GM21390 (cell line): ENCODE measurements around the gene PAX5.

ENCODE experiments used
- ATAC-seq: cut with Tn5 transposase; IDR thresholded peaks from one replicate; pipeline ENCODE4 v1.9.1; 2021; ENCODE audit not compliant: unreplicated experiment

The PAX5 gene

DNA sequence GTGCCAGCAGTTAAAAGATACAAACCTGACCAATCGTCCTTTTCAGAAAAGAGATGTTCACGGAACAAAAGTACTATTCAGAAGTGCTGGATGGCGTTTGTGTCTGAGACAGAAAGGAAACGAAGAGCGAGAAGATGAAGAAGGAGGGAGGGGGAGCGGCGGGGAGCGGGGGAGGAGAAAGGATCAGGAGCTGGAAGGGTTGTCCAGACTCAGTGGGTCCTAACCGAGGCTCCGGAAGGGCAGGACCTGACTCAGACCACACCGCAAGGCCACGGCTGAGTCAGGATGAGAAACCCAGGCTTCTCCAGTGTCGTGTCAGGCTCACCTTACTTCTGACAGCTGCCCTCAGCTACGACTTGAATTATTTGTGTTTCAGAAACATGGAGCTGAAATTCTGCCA is 46.2 kb downstream of the PAX5 start:
- ATAC-seq, result no peak

DNA sequence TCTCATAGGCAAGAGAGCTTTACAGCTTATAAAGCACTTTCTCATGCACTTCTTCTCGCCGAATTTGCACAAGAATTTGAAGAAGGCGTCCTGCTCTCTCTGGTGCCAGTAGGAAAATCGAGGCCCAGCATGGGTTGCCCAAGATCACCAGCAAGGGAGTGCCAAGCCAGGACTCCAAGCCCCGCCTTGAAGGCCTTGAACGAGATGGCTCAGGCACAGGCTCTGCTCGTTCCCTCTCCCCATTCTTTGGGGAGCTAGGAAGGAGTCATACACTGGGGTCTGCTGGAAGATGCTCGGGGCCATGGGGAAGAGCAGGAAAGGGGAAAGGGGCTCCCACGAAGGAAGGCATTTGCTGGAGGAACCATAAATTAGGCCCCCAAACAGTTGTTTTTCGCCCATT is 46.7 kb downstream of the PAX5 start:
- ATAC-seq, result no peak

DNA sequence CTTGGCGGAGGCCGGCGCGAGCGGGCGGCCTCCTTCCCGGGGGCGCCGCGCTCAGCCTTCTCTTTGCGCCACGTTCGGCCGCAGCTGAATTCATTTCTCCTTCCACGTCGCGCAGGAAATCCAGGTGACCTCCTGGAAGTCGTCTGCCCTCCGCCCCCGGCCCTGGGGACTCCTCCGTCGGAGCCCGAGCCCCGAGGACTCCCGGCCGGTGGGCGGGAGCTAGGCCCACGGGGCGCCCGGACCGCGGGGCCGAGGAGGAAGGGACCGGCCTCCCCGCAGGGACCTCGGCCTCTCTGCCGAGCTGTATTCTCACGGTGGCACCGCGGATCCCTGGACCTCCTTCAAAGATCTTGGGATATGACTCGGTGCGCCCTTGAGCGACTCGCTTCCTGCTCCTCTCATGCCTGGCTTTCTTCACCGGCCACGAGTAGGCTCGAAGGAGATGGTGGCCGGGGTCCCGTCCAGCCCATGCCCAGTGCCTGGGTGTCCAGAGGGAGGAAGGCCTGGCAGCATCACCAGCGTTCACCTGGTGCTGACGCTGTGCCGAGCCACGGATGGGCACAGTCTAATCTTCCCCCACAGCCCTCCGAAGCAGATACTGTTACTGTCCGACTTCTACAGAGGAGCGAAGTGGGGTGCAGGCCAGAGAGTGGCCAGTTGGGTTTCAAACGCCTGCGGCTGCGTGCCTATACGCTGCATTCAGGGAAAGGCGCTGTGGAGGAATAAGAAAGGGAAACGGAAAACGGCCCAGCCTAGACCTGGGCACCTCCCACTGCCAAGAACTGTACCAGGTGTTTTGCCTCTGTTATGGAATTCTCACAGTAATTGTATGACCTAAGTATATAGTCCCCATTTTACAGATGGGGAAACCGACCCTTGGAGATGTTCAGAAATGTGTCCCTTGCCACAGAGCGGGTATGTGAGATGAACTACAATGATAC is 47.3 kb downstream of the PAX5 start:
- ATAC-seq, result no peak

DNA sequence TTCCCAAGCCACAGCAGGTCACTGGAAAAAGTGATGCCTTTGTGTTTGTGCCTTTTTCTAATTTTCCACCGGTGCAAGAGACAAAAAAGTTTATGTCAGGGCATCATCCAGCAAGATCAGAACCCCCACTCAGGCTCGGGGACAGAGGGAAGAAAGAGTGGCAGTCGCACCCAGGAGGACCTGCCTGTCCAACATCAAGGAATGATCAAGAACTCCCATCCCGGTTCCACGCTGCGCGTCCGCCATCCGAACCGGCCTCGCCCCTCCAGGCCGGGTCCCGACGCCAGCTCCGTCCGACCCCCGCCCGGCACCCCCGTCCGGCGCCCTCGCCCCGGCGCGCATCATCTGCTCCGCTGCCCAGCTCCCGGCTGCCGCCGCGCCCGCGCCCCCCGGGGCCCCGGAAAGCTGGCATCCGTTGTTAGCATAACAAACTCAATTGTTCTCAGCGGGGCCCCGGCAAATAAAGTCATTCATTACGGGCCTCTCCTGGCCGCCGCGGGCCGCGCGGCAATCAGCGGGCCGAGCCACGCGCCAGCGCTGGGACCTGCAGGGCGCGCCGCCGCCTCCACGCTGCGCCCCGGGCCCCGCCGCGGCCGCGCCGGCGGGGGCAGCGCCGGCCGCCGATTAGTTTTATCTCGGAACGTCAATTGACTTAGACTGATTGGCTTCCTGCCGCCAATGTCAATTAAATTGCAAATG is 48.1 kb downstream of the PAX5 start:
- ATAC-seq, result no peak

DNA sequence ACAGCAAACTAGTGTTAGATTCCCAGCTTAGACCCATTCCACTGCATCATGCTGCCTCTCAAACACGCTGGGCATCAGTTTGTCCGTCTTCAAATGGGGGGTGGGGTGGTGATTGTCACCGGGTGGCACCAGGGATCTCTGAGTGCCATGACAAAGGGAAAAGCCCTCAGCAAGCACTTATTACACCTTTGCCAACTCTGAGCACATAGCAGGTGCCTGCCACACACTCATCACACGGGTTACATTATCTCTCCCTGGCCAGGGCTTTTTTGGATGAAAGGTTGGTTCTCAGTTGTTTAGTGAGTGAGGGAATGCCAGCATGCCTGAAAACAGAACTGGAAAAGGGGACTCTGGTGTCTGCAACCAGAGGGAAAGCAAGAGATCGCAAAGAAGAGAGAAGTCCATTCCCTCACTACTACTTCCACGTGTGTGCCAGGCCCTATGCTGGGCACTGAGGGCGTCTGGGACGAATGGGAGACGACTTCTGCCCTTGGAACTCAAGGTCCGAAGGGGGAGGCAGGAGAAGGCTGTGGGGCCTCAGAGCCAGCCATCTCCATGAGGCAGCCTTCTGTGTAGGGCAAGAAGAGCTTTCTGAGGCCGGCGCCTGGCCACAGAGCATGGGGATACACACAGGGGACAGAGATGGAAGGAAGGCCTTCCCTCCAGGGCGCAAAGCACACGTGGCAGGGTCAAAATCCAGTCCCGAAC is 48.9 kb downstream of the PAX5 start:
- no peak for ATAC-seq

DNA sequence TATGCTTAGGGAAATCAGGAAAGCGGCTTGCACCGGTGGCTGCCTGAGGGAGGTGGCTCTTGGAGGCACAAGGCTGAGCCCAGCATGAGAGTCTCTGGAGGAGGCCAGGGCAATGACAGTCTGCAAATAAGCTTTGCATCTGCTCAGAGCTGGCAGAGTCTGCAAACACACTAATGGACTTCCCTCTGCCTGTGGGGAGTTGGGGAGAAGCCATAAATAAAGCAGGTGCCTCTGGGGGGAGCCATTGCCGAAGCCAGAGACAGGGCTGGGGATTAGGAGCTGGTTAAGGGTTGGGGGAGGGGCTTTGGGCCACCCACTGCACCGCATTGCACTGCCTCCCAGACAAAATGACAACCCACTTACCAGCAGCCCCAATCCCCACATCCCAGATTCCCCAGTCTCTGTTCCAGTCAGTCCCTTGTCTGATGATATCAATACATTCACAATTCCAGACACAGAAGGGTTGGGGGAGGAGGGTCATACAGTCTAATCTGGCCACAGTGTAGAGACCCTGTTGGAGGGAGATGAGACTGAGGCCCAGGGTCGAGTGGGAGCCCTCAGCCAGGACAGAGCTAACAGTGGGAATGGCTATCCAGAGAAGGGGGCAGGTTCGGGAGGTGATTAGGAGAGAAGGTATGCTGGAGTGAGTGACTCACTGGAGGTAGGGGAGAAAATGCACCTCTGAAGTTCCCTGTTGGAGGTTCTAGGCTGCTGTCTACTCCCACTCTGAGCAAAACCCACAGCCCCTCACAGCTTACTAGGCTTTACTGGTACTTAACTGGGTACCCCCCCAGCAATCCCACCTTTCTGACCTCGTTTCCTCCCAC is 53.7 kb downstream of the PAX5 start:
- no peak for ATAC-seq

DNA sequence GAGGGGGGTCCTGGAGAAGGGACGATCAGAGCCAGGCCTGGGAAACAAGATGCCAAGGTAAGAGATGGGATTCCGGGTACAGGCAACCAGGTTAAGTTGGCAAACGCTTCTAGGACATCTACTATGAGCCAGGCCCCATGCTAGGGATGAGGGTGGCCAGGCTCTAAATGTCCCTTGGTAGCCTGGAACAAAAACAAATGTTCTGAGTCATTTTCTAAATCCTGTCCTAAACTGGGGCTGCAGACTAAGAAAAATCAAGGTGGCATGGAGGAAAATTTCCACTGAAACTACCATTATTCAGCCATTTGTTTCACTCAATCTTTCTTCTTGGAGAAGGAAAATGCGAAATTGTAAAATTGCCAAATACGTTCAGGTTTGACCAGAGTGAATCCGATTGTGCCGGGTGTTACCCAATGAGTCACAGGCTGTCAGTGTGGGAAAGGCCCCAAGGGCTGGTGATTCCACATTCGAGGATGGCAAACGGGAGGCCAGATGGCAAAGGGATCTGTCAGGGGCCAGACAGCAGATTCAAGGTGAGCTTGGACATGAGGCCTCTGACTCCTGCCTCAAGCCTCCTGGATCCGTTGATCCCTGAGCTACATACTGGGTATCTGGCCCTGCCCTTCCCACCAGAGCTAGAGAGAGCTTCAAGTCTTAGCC is 57.6 kb downstream of the PAX5 start:
- ATAC-seq, result no peak

DNA sequence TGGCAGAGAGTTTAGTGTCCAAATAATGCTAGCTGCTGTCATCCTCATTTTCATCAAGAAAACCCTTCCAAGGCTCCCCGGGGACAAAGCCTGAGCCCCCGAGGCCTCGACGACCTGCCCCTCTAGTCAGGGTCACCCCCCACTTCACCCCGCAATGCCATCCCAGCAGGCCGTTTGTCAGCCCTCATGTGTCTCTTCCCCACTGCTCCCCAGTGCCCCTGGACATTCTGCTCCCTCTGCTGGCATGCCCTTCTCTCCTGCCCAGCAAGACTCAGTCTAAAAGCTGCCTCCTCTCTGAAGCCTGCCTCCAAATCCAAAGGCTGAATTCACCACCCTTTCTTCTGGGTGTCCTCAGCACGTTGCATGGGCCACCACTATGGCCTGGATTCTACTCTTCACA is 59.3 kb downstream of the PAX5 start:
- no peak for ATAC-seq

DNA sequence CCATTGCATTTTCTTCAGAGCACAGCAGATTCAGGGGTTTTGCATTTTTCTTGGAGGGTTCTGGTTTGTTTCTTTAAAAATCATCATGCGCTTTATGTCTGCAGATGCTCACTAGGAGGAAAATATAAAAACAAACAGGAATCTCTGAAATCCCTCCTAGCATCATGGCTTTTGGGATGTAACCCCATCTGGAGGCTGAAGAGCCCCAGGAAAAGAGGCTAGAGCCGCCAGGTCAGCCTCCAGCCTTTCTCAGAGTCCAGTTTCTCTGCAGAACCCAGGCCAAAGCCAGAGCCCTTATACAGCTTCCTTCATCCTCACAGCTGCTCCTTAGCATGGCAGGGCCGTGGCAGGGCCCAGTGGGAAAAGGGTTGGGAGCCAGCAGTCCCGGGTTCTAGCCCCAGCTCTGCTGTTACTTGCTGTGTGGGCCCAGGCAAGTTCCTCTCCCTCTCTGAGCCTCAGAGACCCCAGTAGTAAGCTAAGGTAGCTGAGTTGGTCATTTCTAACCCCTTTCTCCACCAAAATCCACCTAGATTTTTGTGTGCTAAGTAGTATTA is 62.1 kb downstream of the PAX5 start:
- ATAC-seq, result no peak

DNA sequence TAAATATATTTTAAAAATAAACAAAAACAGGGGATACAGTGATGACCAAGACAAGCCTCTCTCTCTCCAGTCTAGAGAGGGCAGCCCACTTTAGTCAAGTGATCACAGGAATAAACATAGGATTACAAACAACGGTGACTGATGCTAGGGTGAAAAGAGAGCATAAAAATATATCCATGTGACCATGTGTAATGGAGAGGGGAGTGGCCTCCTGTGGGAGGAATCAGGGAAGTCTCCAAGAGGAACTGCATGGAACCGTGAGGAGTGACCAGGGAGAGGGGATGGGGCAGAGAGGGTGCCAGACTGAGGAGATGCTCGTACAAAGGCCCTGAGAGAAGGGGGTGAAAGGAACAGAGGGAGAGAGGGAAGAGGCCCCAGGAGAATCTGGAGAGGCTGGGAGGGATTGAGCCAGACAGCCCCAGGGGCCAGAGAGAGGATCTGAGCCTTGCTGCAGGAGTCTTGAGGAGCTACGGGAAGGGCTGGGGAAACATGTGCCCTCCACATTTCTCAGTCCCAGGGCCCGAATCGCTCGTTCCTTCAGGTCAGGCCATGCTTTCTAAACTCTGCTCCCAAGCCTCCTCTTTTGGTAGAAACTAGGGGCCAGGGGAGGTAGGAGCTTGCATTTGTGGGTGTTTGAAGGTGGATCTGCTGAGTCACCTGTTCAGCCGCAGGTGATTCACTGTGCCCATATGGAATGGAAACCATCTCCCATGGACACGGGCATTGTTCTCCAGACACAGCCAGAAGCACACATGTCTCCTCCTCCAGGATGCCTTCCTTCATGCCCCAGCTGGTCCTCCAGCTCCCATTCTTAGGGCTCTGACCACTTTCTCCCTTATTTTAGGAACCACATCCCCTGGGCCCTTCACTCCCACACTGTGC is 63.8 kb downstream of the PAX5 start:
- no peak for ATAC-seq

DNA sequence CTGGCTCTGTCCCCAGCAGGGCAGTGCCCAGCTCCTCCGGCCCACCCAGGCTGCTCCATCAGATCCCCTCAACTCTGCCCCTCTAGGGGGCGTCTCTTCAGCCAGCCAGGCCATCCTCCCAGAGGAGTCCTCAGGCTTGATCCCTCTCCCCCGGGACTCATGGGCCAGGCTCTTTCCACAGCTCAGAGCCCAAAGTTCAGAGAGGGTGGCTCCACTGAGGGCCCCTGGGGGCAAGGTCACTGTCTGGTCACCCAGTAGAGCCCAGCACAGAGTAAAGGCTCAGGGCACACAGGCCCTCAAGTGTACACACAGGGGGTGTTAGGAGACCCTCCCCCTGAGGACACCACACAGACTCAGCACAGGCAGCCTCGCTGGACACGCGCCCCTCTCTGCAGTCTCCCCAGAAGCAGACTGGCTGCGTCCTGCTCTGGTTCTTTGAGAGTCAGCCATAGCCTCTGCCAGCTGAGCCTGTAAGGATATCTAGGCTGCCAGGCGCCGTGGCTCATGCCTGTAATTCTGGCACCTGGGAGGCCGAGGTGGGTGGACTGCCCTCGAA is 64.8 kb downstream of the PAX5 start:
- no peak for ATAC-seq

DNA sequence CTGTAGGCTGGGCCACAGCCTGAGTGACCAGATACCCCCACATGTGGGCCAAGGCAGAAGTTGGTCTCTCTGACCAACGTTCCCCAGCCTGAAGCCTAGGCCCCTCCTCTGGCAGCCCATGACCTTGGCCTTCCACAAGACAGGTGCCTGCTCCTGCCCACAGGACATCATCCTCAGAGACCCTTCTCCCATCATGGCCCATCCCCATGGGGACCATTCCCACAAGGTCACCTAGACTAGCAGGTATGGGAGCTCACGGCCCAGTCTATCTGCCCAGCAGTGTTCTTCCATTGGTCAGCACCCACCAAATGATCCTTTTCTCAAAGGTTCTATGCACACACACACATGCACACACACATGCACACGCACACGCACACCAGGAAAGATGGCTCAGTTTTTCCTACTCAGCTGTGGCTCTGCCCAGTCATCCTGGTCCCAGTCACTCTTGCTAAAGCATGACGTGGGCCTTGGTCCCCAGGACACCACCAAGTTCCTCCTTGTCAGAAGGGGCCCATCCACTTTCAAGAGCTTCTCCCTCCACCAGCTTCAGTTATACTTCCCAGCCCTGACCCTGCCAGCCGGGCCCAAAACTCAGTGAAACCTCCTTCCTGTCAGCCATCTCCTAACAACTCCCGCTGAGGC is 65.4 kb downstream of the PAX5 start:
- ATAC-seq, result no peak

DNA sequence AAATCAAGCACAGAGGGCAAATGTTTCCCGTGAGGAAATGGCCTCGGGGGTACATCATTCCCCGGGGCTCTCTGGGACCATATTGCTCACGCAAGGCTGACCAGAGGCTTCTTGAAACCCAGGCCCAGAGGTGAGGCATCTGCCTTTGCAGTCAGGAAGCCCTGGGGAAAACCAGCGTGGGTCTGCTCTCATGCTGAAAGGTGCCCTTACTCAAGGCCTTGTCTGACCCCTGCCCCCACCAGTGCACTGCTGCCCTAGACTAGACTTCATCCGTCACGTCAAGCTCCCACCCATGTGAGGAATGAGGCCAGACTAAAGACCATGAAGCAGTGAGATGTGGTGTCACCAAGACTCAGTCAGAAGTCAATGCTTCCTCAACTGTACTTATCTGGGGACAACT is 66.1 kb downstream of the PAX5 start:
- no peak for ATAC-seq

DNA sequence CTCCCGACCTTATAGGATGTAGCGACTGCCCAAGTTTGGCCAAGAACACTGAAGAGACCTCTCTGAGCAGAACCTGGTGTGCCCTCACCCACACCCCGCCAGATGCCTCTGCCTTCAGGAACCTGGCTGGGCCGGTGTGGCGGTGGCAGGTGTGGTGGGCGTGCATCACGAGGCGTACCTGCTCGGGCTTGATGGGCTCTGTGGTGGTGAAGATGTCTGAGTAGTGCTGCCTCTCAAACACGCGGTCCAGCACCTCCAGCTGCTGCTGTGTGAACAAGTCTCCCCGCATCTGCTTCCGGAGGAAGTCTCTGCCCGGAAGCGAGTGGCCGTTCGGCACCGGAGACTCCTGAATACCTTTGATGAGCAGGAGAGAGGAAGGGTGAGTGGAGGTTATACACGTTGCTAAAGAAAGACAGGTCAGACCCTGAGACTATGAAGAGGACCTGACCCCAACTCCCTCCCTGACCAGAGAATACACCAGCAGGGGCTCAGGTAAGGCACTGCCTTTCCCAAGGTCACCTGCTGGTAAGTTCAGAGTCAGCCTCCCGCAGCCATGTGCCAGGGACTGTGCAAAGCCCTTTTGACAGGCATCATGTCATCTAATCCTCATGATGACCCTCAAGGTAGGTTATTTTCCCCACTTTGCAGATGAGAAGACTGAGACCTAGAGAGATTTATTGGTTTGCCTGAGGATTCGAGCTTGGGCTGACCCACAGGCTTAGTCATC is 67.5 kb downstream of the PAX5 start:
- no peak for ATAC-seq

DNA sequence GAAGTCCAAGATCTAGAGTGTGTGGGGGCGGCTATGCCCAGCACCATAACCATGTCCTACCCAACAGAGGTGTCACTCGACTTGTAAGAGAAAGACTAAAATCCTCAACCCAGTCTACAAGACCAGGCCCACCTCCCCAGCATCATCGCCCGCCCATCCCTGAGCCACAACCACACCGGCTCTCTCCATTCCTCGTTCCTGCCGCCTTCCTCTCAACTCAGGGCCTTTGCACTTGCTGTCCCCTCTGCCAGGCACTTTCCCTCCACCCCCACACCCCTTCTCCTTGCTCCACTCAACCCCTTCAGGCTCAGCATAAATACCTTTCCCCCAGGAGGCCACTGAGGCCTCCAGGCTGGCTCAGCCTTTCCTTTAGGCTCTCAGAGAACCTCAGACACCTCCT is 69.3 kb downstream of the PAX5 start:
- ATAC-seq, result no peak

DNA sequence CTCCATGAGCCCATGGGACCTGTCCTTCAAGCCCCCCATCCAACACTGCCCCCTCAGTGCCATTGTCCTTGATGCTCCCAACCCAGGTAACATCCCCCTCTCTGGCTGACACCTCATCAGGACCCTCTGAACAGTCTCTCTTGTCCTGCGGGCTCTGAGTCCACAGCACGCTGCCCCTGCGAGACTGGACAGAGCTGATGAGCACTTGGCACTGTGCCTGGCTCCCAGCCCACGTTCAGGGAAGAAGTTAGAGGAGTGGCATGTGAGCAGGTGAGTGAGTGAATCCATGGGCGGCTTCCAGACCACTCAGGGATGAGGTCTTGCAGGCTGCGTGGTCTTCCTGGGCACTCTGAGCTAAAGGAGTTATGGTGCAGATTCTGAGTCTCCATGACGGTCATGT is 70.7 kb downstream of the PAX5 start:
- ATAC-seq, result no peak

DNA sequence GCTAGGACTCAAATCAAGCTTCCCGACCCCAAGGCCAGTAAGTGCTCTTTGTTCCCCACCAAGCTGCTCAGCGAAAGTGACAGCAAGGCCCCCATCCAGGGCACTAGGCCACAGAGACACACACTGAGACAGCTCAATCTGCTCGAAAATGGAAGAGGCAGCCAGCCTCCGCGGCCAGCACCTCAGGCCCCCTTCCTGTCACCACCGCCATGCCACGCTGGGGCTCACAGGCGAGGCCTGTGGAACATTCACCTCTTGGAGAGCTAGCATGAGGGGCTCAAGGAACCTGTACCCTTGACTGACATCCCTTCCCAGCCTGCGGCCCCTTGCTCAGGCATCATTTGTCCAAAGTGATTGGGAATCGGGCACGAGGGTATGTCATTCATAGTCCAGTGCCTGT is 71.4 kb downstream of the PAX5 start:
- no peak for ATAC-seq
